NCI-H2107 treated with DMSO at 0.1 percent for 48 hours (cell line): Measurements from ENCODE around the gene GRIA1.

Source experiments
- DNase-seq: peaks from one replicate; lab custom pipeline; 2025; ENCODE audit not compliant: unreplicated experiment; lab: John Stamatoyannopoulos, UW

GRIA1 gene

GRCh38 chr5:153543959-153544470 lies 53.5 kb downstream of the GRIA1 start:
- DNase-seq = no peak

GRCh38 chr5:153544706-153545105 lies 54.2 kb downstream of the GRIA1 start:
- no peak for DNase-seq

- no peak for DNase-seq
These were observed 56.1 kb downstream of the GRIA1 start for GRCh38 chr5:153546566-153546965.

DNA sequence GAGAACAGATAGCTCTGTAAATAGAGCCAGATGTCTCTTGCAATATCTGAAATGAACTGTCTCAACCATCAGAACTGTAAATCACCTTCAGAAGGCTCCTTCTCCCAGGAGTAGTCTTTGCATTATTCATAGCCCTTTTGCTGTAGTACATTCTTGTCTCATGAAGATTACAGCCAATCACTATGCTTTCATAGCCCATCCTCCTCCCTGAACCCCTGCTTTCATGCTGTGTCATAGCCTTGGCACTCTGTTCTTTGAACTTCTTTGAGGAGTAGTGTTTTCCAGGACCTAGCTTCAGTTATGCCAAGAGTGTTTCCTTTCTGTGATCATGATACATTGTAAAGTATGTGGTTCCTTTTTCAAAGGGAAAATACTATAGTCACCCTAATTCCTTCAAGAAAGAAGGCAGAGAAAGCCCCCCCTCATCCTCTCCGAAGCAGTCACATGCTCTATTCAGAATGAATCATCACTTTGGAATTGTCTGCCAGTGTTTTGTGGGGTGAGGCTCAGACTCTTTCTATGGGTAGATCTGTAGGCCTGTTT lies 61.1 kb downstream of the GRIA1 start:
- DNase-seq = no peak

DNA sequence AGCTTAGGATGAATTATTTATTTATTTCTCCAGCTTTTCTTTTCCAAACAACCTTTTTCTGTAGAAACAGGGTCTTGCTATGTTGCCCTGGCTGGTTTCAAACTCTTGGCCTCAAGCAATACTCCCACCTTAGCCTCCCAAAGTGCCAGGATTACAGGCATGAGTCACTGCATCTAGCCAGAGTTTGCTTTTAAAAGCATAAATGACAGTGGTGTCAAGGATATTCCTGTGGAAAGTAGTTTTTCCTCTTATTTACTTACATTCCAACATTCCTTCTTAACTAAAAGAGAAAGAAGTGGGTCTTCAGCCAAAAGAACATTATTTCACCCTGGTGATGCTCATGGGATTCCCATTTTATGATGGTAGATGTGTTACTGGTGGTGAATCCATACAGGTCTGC lies 62.4 kb downstream of the GRIA1 start:
- no peak for DNase-seq

DNA sequence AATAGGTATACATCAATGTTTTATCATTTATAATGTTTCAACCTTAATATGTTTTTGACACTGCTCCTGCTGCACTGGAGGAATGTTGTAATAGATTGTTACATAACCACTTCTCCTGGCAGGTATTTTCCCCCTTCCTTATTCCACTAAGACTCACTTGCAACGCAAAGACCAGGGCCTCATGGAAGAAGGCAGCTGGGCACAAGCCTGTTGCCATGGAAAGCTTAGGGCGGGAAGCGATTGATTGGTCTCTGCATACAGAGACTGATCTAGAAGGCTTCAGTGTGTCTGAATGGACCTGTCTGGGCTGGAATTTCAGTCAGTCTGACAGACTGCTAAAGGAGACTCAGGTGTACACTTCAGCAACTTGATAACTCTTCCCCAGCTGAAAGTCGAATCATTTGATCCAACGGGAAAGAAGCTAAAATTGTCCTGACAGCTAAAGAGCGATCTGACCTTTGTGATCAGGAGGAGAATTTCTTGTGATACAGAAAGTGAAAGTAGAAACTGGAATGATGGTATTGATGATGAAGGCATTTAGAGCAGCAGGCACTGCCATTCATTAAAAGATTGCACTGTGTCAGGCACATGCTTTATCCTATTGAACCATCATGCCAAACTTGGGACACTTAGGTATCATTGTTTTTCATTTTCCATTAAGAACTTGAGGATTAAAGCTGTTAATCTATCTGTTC lies 65.1 kb downstream of the GRIA1 start:
- DNase-seq = no peak

- no peak for DNase-seq
These were observed 68.5 kb downstream of the GRIA1 start for GRCh38 chr5:153558957-153559356.

GRCh38 chr5:153559926-153560325 lies 69.5 kb downstream of the GRIA1 start:
- no peak for DNase-seq

GRCh38 chr5:153562189-153562588 lies 71.7 kb downstream of the GRIA1 start:
- DNase-seq = no peak

GRCh38 chr5:153565822-153566221 lies 75.4 kb downstream of the GRIA1 start:
- DNase-seq = no peak

DNA sequence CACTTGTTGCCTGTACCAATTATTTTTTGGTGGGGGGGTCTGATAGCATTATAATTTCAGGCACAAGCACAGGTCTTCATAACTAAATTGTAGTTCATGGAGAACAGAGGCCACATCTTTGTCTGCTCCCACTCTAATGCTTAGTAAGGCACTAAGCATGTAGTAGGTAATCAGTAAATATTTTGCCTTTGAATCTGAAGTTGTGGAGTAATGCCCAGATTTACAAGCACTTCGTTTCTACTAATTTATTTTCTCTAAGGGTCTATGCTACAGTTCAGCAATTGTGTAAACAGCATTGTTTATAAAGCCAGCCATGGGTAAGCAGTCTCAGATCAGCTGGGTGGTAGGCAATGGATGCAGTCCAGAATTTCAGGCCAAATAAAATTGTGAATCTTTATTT lies 78.6 kb downstream of the GRIA1 start:
- no peak for DNase-seq

DNA sequence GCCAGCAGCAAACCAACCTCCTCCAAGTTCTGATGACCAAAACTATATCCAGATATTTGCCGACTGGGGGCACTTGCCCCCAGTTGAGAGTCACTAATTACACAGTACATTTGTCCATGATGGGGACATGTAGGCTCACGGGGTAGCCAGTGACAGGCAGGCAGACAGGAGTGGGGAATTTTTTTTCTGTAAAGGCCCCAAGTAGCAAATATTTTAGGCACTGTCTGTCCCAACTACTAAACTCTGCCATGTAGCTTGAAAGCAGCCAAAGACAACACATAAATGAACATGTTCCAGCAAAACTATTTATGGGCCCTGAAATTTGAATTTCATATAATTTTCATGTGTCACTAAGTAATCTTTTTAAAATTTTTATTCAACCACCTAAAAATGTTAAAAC lies 80.7 kb downstream of the GRIA1 start:
- no peak for DNase-seq

DNA sequence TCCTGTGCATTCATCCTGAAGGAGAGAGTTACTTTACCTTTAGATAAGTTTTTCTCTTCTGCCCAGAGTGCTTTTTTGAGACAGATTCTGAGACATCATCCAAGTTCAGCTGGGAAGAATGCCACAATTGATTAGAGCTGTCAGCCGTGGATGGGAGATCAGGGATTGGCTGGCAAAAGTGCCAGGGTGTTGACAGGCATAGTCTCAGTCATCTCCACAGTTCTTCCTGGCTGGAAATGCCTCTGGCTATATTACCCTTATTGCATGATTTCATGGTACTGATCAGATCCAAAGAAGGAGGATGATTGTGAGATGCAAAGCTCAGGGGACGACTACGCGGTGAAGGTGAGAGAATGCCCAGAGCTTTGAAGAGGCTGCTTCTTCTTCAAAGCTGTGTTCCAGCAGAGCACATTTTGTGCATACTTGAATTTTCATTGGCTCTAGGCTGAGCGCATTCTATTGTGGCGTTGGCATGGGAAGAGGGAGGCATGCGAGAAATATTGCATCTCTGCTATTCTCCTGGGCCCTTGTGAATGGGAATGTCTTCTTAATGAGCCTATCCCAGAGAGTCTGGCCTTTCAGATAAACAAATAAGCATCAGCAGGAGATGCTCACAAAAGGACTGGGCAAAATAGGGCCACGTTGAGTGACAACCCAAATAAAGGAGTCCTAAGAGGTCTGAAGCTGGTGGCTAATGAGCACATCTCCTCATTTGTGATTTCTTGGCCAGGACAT lies 82.1 kb downstream of the GRIA1 start:
- no peak for DNase-seq

- DNase-seq = no peak
These were observed 83.0 kb downstream of the GRIA1 start for GRCh38 chr5:153573326-153574033.

DNA sequence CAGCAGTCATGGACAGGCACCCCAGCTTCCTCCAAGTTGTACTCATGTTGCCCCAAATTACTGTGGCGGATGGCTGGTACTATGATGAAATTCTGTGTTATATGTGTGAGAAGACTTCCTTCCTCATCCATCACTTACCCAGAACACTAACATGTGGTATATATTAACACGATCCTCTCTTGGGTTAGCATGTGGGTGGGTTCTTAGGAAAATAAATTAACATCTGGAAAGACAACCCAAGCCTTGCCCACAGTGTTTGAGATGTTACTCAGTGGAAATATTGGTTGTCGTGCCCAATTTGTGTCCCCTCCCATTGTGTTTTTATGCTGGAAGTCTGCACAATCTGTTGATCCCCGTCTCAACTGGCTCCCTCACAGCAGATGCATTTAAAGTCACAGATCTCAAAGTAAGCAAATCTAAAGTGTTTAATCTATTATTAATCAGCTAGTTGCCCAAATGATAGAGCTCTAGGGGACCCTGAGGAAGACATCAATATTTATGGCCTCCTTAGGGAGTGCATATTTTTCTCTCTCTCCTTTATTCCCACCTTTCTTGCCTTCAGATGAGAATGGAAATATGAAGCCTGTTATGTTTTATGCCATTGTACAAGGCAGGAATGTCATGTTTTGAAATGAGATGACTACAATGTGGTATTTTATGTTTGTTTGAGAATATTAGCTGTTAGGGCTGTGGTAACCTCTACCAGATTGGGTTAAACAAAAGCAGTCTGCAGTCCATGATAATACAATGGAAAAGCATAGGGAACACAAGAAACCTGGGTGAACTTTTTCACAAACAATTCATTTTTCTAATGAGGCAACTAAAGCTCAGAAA lies 93.9 kb downstream of the GRIA1 start:
- no peak for DNase-seq

- no peak for DNase-seq
These were observed 94.5 kb downstream of the GRIA1 start for GRCh38 chr5:153584960-153585359.

- DNase-seq = no peak
These were observed 95.3 kb downstream of the GRIA1 start for GRCh38 chr5:153585622-153586277.

DNA sequence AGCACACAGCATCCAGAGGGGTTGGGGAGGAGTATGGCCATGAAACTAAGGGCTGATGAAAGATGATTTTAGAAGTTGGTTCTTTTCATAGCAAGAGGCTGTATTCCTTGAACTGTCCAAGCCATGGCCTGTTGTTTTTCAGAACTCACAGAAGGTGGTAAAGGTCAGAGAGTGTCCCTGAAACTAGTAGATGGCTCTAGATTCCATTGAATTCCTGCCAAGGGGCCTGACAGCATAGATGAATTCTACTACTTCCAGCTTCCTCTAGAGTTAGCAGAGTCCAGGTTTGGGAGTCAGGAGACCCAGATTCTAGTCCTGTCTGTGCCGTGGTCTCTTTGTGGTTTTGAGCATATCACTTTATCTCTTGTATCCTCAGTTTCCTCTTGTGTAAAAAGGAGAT lies 101.6 kb downstream of the GRIA1 start:
- DNase-seq = no peak

DNA sequence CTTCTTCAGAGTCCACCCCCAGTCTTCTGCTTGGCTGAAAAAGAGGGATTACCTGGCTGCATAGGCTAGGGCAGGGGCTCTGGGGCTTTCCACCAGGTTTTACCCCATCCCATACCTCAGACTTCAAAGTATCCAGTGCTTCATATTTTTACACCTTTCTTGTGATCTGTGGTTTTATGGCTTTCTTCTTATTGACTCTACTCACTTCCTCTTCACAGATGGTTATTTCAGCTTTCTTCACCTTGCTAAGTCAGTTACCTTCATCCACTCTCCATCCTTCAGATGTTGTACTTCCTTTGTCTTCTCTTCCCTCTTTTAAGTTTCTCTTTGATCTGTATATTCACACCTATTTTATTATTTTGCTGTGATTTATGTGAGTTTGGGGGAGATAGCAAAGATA lies 104.3 kb downstream of the GRIA1 start:
- DNase-seq = no peak

- no peak for DNase-seq
These were observed 107.6 kb downstream of the GRIA1 start for GRCh38 chr5:153598099-153598498.
